H1 (cell line): ENCODE measurements around the gene GRK3. TPM values are rescaled to one million over a fixed set of nuclear protein-coding genes. Genes with fewer than 3 reads are reported as not detected.

ENCODE experiments used
- CBX5 ChIP-seq: fragments of 300-800, 300-1000 bp; sonication (generic); IDR thresholded peaks from 2 replicates; pipeline ENCODE4 v1.7.1; 2016; ENCODE audit warnings: antibody characterized with exemption, low read length, low read depth
- CEBPB ChIP-seq: IDR thresholded peaks from 2 replicates; pipeline ENCODE4 v1.6.1; 2012; ENCODE audit warnings: low read depth, low read length
- HDAC6 ChIP-seq: IDR thresholded peaks from one replicate; pipeline ENCODE4 v1.7.1; 2012; ENCODE audit warnings: low read depth, mild to moderate bottlenecking, inconsistent platforms, low read length, moderate library complexity
- KDM5A ChIP-seq: fragments of 200-600 bp; IDR thresholded peaks from 2 replicates; pipeline ENCODE4 v1.7.1; 2012; ENCODE audit warnings: mild to moderate bottlenecking, low read length, inconsistent platforms, mixed read lengths
- NRF1 ChIP-seq: IDR thresholded peaks from 2 replicates; pipeline ENCODE4 v1.6.1; 2011; ENCODE audit warnings: mild to moderate bottlenecking, low read depth, low read length, improper control_type of control experiment
- POLR2A ChIP-seq, 2 experiments: IDR thresholded peaks; 1 replicate in 1 of 2; 2 replicates in 1 of 2; pipeline ENCODE4 v1.6.1; 2011; ENCODE audit warnings: low read depth in 2 of 2, low read length in 2 of 2, mild to moderate bottlenecking in 2 of 2; ENCODE audit errors: control extremely low read depth in 1 of 2
- POLR2AphosphoS5 ChIP-seq: IDR thresholded peaks from 2 replicates; pipeline ENCODE4 v1.6.1; 2011; ENCODE audit warnings: low read depth, low read length
- POU5F1 ChIP-seq: IDR thresholded peaks from 2 replicates; pipeline ENCODE4 v1.6.1; 2011; ENCODE audit warnings: low read depth, mild to moderate bottlenecking, low read length, moderate library complexity
- RNF2 ChIP-seq: fragments of 200-900, 300-1000 bp; sonication (generic); IDR thresholded peaks from 2 replicates; pipeline ENCODE4 v1.7.1; 2016; ENCODE audit warnings: borderline replicate concordance, low read depth, mild to moderate bottlenecking, antibody characterized with exemption, low read length; ENCODE audit not compliant: poor library complexity, severe bottlenecking; ENCODE audit errors: missing control alignments
- TAF1 ChIP-seq: IDR thresholded peaks from 2 replicates; pipeline ENCODE4 v1.6.1; 2011; ENCODE audit warnings: mild to moderate bottlenecking, low read depth, low read length
- polyA plus RNA-seq, 7 experiments: library from polyadenylated mRNA; depleted of rRNA in 3 of 7; stranded (reverse) in 5 of 7; unstranded in 2 of 7; fragments of >200 nt in 5 of 7; fragments of 200-250 nt in 2 of 7; gene quantifications; 1 replicate in 5 of 7; 2 replicates in 1 of 7; 4 replicates in 1 of 7; pipeline versions ENCODE4 v1.2.1 to v1.2.3, GENCODE V29; 2011 to 2013; ENCODE audit warnings: missing spikeins in 2 of 7, mixed read lengths in 2 of 7
- total RNA-seq: library from RNA; stranded (reverse); fragmentation: NEBNext Ultra II Directional; extraction: Animal tissue kit (Norgen Biotek cat#: 25700); gene quantifications from 2 replicates; pipeline ENCODE4 v1.2.1, GENCODE V29; 2021
- TF ChIP-seq, protein P1 (sequence below): fragments of 300-600 bp; sonication (generic); IDR thresholded peaks from 2 replicates; pipeline ENCODE4 v1.7.1; 2012; ENCODE audit warnings: low read length, moderate library complexity, mild to moderate bottlenecking, inconsistent platforms; ENCODE audit not compliant: insufficient replicate concordance
- TF ChIP-seq, protein P2 (sequence below): IDR thresholded peaks from 2 replicates; pipeline ENCODE4 v1.6.1; 2012; ENCODE audit warnings: inconsistent platforms

GRK3 gene
- total and polyA plus RNA-seq, 2 of the 8 experiments (the other 6 are each of a cell fraction or from before 2014, with no cell fraction given), result 7.5 to 35.3 TPM

DNA sequence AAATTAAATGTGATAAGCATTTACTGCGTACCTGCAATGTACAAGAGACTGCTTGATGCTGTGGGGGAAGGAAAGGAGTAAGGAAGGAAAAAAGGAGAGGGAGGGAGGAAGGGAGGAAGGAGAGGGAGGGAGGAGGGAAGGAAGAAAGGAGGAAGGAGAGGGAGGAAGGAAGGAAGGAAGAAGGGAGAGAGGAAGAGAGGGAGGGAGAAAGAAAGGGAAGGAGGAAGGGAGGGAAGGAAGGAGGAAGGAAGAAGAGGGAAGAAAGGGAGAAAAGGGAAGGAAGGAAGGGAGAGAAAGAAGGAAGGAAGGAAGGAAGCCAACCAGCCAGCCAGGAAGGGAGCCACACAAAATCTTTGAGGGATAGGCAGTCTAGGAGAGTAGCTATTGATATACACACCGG, 133.5 kb downstream of the GRK3 start (continued):
- TF ChIP-seq, protein P1, sequence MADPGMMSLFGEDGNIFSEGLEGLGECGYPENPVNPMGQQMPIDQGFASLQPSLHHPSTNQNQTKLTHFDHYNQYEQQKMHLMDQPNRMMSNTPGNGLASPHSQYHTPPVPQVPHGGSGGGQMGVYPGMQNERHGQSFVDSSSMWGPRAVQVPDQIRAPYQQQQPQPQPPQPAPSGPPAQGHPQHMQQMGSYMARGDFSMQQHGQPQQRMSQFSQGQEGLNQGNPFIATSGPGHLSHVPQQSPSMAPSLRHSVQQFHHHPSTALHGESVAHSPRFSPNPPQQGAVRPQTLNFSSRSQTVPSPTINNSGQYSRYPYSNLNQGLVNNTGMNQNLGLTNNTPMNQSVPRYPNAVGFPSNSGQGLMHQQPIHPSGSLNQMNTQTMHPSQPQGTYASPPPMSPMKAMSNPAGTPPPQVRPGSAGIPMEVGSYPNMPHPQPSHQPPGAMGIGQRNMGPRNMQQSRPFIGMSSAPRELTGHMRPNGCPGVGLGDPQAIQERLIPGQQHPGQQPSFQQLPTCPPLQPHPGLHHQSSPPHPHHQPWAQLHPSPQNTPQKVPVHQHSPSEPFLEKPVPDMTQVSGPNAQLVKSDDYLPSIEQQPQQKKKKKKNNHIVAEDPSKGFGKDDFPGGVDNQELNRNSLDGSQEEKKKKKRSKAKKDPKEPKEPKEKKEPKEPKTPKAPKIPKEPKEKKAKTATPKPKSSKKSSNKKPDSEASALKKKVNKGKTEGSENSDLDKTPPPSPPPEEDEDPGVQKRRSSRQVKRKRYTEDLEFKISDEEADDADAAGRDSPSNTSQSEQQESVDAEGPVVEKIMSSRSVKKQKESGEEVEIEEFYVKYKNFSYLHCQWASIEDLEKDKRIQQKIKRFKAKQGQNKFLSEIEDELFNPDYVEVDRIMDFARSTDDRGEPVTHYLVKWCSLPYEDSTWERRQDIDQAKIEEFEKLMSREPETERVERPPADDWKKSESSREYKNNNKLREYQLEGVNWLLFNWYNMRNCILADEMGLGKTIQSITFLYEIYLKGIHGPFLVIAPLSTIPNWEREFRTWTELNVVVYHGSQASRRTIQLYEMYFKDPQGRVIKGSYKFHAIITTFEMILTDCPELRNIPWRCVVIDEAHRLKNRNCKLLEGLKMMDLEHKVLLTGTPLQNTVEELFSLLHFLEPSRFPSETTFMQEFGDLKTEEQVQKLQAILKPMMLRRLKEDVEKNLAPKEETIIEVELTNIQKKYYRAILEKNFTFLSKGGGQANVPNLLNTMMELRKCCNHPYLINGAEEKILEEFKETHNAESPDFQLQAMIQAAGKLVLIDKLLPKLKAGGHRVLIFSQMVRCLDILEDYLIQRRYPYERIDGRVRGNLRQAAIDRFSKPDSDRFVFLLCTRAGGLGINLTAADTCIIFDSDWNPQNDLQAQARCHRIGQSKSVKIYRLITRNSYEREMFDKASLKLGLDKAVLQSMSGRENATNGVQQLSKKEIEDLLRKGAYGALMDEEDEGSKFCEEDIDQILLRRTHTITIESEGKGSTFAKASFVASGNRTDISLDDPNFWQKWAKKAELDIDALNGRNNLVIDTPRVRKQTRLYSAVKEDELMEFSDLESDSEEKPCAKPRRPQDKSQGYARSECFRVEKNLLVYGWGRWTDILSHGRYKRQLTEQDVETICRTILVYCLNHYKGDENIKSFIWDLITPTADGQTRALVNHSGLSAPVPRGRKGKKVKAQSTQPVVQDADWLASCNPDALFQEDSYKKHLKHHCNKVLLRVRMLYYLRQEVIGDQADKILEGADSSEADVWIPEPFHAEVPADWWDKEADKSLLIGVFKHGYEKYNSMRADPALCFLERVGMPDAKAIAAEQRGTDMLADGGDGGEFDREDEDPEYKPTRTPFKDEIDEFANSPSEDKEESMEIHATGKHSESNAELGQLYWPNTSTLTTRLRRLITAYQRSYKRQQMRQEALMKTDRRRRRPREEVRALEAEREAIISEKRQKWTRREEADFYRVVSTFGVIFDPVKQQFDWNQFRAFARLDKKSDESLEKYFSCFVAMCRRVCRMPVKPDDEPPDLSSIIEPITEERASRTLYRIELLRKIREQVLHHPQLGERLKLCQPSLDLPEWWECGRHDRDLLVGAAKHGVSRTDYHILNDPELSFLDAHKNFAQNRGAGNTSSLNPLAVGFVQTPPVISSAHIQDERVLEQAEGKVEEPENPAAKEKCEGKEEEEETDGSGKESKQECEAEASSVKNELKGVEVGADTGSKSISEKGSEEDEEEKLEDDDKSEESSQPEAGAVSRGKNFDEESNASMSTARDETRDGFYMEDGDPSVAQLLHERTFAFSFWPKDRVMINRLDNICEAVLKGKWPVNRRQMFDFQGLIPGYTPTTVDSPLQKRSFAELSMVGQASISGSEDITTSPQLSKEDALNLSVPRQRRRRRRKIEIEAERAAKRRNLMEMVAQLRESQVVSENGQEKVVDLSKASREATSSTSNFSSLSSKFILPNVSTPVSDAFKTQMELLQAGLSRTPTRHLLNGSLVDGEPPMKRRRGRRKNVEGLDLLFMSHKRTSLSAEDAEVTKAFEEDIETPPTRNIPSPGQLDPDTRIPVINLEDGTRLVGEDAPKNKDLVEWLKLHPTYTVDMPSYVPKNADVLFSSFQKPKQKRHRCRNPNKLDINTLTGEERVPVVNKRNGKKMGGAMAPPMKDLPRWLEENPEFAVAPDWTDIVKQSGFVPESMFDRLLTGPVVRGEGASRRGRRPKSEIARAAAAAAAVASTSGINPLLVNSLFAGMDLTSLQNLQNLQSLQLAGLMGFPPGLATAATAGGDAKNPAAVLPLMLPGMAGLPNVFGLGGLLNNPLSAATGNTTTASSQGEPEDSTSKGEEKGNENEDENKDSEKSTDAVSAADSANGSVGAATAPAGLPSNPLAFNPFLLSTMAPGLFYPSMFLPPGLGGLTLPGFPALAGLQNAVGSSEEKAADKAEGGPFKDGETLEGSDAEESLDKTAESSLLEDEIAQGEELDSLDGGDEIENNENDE, result no peak
- no peak for TF ChIP-seq CBX5
- TF ChIP-seq TAF1, result no peak
- no peak for TF ChIP-seq POLR2A (IDR thresholded peaks at IDR 0.05; ENCODE audit: control extremely low read depth in 1 of 2, low read depth in 2 of 2, low read length in 2 of 2)
- TF ChIP-seq CEBPB, result no peak
- TF ChIP-seq NRF1, result no peak
- TF ChIP-seq POU5F1, result no peak
- TF ChIP-seq KDM5A, result no peak
- no peak for TF ChIP-seq HDAC6
- TF ChIP-seq, protein P2, sequence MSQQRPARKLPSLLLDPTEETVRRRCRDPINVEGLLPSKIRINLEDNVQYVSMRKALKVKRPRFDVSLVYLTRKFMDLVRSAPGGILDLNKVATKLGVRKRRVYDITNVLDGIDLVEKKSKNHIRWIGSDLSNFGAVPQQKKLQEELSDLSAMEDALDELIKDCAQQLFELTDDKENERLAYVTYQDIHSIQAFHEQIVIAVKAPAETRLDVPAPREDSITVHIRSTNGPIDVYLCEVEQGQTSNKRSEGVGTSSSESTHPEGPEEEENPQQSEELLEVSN, result no peak
- TF ChIP-seq RNF2, result no peak
- no peak for TF ChIP-seq POLR2AphosphoS5
